ENCODE measurements around the gene MEF2C.
"Not testable (repeated sequence)": the region's sequence is repeated elsewhere in the genome, so short reads cannot be mapped to it uniquely, and the experiment has no call there.

MEF2C gene

DNA sequence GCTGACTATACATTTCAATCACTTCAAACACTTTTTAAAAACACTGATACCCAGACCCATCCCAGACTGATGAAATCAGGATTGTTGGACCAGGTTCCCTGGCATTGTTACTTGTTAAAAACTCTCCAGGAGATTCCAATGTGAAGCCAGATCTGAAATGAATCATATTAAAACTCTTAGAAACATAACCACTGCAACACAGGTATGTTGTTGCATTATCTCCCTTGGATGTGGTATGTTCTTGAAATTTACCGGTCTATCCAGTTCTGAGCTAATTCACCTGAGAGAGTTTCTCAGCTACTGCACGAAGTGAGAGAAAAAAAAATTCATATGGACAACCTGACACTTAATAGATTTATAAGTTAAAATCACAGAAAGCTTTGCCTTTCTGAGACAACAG, 21.8 kb downstream of the MEF2C start:
- no peak for DNase-seq

DNA sequence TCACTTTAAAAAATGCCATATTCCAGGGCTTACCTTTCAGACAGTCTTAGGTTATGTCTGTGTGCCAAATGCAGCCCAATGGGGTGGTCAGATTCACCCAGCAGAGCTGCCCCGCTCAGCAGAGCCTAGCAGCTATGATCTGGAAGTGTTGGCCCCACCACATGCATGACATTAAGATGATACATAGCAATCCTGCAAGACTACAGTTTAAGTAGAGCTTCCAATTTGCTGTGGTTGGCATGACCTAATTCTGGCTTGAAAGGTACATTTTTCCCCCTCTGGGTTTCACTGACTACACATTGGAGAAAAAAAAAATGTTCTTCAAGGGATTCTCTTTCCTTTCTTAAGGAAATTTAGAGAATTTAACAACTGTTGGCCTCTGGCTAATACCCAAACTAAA, 22.5 kb downstream of the MEF2C start:
- no peak for DNase-seq

DNA sequence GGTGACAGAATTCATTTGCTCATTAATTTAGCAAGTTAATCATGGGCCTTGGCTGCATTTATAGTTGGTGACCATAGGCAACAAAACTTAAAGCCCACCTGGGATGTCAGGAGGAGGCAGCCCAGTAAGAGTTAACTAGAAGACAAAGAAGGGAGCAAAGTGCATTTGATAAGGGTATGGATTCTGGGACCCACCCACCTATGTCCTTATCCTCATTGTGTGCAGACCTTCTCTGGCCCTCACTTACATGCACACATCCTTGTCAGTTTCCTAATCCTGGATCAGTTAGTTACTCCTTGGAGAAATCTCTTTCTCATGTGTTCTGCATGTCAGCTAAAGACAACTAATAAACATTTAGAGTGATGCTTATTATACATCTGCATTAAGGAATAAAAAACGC, 24.6 kb downstream of the MEF2C start:
- DNase-seq, result no peak

DNA sequence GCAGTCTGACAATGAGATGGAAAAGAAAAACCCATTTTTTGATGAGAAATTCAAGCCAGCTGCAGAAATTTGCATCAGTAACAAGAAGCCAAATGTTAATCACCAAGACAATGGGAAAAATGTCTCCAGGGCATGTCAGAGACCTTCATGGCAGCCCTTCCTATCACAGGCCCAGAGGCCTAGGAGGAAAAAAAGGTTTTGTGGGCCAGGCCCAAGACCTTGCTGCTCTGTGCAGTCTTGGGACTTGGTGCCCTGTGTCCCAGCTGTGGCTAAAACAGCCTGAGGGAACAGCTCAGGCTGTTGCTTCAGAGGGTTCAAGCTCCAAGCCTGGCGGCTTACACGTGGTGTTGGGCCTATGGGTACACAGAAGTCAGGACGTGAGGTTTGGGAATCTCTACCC, 26.6 kb downstream of the MEF2C start:
- DNase-seq, result not testable (repeated sequence)

DNA sequence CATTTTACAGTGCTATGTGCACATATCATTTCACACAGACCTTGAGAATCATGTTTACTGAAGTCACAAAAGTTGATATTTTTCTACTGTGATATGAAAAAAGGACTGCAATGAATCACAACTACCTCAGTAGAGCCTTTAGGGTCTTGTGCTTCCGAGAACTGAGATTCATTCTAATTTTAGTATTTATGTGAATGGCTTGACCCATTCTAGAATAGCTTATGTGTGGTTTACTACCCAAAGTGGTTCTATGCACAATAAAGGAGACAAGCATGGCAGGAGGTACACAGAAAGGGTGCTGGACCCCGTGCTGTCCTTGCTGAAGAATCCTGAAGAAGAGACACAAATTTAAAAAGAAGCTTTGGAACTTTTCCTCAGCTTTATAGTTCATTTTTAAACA, 28.2 kb downstream of the MEF2C start:
- DNase-seq, result no peak

DNA sequence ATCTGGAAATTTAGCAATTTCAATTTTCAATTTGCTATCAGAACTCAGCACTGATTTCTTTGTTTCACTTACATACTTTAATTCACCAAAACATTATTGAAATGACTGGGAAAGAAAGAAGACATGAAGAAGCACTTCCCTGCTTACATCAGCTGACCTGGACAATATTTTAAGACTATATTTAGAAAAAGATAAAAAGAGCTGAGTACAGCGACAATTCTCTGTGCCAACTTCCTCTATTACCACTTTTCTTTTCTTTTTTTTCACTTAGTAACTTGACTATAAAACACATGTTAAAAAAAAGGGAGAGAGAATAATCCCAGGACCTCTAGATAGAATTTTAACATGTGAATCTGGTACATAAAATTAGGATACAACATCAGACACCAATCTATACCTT, 35.6 kb downstream of the MEF2C start:
- no peak for DNase-seq

DNA sequence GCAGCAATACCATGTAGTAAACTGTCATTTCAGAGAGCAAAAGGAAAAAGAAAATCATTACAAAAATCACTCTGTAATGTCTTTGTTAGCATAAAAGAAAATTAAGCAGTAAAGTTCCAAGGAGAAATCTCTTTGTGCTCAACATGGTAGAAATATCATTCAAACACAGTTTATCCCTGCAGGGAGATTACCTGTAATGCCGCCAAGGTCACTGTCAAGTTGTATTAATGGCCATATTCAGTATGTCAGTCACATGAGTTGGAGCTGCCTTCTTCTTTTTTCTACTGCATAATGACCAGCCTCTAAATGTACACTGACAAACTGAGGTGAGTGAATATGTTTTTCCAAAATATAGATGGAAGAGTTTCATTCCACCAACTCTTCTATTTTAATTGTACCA, 36.5 kb downstream of the MEF2C start:
- DNase-seq, result no peak

DNA sequence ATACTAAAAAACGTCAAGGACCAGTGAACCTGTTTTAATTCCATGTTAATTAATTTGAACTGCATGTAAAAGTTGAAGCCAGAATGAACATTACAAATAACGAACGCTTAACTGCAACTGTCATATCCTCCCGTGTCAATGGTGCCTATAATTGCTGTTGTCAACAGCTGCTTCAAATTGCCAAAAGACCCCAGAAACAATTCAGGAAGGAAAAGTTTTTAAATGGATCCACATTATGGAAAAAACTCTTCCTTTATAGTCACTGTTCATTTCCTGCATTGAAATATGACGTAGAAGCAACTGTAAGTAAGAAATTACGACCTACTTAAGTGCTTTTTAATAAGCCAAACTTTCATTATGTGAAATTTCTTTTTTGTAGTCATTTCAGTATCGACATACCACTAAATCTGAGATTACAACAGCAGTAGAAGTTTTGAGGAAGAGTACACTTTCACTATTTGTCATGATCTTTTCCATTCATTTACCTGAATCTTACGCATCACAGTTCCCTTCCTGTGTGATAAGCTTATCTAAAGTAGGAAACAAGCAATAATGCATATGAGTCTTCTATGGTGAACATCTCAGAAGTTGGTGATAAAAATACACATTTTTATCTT, 37.8 kb downstream of the MEF2C start:
- no peak for DNase-seq

DNA sequence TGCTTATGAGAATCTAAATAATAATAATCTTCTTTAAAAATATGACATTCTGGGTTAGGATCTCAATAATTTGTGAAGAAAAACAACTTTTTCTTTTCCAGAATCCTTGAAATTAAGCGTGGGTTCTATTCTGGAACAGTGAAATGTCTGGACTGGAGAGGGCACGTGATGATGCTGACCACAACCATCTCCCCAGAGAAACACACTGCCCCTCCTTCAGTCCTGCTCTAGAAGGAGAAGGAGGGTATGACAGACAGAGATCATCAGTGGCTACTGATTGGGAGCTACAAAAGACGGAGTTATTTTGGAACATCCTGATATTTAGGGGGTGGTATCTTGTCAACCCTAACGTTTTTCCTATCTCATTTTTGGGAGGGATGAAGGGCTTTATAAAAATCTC, 40.2 kb downstream of the MEF2C start:
- DNase-seq, result no peak

DNA sequence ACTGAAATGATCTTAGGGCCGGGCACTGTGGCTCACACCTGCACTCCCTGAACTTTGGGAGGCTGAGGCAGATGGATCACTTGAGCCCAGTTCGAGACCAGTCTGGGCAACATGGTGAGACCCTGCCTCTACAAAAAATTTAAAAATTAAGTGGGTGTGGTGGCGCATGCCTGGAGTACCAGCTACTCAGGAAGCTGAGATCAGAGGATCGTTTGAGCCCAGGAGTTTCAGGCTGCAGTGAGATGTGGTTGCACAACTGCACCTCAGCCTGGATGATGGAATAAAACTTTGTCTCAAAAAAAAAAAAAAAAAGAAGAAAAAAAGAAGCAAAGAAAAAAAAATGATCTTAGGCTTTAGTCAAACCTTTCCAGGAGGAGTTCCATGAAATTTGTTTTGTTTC, 41.8 kb downstream of the MEF2C start:
- no peak for DNase-seq

DNA sequence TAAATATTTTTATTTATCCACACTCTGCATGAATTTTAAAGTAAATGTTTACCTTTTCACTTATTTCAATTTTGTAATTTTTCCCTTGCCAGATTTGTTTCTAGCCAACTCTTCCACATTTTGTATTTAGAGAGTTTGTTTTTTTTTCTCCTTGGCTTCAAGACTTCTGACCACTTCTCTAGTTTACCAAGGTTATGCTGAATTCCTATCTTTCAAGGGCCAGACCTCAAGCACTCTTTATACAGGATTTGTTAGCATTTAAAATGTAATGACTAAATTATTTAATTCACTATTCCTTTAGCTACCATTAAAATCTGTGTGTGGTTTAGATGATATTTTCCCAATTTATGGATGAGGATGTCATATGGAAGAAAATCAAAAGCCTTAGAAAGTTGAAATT, 42.5 kb downstream of the MEF2C start:
- no peak for DNase-seq

DNA sequence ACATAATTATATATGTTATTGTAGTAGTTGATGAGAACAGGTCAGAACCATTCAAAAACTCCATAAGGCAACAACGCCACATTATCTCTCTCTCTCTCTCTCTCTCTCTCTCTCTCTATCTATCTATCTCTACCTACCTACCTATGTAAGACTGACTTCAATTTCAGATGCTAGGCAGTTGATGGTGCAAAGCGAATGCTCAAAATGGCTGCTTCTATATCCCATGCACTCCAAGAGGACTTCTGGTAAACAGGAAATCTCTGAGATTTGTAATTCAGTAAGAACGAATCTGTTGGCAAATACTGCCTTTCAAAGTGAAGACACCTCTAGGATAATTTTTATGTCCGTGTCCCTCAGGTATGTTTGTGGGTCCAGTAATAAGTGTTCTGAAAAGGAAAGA, 43.7 kb downstream of the MEF2C start:
- no peak for DNase-seq

DNA sequence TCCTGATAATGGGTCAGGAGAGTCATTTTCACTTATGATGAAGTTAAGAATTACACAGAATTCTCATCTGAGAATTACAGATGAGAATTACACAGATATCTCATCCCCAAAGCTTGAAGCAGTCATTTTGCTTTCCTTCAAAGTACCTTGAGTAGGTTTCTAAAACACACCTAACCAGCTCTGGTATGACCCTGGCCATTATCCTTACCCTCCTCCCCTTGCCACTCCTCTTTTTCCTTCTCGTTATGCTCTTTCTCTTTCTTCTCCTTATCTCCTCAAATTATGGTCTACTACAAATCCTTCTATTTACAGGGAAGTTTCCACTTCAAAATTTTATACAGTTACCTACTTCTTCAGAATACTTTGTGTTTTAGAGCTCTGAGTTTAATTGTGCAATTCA, 44.5 kb downstream of the MEF2C start:
- no peak for DNase-seq

DNA sequence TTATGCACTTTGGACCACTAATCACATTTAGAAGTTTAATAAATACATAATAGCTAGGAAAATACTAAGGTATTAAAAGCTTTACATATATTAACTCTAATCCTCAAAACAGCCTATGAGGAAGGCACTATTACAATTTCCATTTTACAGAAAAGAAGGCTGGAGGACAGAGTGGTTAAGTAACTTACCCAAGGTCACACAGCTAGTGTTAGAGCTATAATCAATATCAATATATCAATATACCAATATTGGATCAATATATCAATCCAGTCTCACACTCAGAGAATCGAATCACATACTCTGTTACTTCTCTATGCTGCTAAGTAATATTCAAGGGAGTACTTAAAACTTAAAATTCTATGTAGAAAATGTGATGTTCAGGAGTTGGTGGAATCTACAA, 45.2 kb downstream of the MEF2C start:
- no peak for DNase-seq

DNA sequence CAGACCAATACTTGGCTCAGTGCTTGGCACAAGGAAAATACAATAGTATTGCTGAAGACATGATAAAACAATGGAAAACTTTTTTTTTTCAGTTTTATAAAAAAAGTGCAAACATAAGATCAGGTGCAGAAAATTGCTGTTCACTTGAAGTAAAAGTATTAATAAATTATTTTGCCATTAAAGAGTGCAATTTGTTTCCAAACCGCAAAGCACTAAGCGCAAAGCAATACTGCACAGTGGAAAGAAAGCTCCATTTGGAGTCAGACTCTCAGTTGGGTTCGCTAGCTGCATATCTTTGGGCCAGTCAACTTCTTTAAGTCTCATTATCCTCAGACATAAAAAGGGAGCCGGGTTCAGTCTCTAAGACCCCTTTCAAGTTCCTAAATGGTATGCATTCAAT, 45.8 kb downstream of the MEF2C start:
- no peak for DNase-seq

DNA sequence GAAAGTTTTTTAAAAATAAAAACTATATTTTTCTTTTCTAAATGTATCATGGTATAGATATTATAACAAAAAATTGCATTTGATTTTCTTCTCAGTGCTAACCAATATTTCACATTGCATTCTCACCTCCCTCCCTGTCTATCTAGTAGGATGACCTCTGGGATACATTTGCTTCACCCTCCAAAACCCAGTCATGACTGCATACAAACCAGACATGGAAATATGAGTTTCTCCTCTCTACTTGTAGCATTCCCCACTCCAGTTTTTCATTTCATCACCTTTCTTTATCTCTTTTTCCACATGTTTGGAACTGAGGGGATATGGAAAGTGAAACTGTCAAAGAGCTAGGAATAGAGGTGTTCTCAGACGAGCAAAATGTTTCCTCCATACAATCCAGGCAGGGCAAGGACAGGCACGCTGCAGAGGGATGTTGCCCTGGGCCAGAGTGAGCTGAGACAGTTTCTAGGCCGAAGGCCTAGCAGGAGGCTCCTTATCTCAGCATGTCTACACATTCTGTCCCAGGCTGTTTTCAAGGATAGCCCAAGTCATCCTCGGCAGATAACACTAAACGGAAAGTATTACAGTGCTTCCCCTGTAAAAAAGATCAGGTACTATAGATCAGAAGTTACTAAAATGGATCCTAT, 46.7 kb downstream of the MEF2C start:
- DNase-seq, result no peak

DNA sequence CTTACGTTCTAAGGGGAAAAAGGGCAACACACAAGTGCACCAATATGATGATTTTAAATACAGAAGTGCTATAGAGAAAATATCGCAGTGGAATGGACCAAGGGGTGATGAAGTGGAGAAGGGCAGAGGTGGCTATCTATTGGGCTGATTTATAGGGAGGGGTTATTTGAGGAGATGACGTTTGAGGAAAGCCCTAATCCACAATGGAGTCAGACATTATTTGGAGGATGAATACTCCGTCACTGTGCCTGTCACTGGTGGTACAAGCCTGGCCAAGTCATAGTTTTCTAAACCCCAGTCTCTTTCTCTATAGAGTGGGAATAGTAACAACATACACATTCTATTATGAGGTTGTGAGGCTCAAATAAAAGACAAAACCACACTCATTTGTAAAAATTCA, 48.5 kb downstream of the MEF2C start:
- no peak for DNase-seq

DNA sequence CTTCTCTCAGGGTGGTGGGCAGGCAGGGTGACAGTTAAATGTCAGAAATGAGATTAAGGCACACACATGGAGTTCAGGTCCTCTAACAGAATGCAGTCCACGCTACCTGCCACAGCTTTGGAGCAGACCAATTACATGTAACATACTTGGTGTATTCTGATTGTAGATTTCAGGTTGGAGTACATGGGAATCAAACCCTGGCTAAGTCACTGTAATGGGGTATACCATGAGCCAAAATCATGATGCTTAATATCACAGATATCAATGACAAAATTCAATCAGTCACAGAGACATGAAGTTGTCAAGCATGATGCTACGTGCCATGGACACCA, 48.9 kb downstream of the MEF2C start:
- no peak for DNase-seq

DNA sequence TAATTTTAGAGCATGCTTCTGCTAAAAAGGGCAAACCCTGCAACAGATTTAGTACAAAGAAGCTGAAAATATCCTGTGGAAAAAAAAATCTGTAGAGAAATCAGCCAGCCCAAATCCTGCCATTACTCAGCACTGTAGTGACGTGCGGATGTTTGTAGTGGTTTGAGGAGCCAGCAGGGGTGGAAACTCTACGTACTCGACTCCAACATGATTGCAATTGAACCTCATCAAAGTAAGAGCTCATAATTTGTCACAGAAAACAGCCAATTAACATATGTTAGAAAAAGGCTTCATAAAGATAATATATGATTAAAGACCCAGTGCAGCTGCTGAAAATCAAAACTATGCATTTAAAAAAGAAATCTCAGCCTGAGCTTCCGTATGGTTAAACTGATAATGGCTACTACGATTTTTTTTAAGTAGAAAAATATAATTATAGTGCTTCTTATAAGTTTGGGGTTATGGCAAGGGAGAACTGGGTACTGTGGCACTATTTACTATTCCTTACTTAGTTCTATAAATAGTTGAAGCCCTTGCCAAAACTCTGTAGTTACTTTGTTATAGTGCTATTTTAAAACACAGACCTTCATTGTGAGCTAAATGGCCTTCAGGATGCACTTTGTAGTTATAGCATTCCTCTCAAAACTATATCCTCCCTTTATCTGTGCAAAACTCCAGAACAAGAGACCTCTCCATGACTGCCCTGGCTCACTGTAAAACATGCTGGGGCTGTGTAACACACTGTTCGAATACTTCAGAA, 49.4 kb downstream of the MEF2C start:
- no peak for DNase-seq

DNA sequence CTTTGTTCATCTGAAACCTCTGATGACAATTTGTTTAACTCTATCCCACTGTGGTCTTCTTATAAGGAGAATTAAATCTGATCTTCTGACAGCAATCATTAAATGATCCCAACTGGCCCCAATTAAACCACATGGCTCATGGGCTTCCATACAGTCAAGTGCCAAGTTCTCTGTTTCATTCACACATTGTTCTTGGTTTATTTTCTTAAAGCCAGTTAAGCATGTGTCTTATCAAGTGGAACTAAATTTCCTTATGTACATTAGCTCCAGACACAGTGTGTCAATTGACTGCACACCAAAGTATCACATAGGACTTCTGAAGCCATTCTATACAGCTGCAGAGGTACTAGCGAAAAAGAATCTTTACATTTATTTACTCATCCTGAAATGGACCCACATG, 51.2 kb downstream of the MEF2C start:
- no peak for DNase-seq

DNA sequence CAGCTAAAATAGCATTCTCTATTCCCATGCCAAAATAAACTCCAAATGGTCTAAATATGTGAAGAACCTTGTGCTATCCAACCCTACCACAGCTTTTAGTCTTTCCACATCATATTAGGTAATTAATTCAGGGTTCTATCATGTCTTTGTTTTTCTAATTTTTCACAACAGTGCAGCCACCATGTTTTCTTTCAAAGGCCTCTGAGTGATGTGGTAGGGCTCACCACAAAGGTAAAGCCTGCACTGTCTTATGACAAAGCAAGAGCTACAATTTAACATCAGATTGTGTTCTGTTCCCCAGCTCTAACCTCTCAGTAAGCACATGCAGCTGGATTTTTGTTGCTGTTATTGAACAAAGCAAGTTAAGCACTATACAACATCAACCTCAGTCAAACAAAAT, 52.4 kb downstream of the MEF2C start:
- DNase-seq, result no peak

DNA sequence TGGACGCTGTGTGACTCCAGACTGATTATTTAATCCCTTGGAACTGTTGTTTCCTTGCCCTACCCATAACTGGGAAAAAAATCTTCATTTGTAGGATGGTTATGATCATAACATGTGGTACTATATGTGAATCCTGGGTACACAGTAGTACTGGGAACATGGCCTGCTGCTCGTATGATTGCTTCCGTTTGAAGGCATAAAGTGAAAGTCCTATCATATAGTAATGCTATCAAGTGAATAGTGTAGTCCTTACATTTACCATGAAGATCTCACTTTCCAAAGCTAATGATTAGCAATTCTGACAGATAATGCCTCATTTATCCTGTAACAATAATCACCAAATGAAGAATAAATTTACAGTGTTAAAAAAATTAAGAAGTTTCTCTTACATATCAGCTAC, 53.2 kb downstream of the MEF2C start:
- DNase-seq, result no peak

DNA sequence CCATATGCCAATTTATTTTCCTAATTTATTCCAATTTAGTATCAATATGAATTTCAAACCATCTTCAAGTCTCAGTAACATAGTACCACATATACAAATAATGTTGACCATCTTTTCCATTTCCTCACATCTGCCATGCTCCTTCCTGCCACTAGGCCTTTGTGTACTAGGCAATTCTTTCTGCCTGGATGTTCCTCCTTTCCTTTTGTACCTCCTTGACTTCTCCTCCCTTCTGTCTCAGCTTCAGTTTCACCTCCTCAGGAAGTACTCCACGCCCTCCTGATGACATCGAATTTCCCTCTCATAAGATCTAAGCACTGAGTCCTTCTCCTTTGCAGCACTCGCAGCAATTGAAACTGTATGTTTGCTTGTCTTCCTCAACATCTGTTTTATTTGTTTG, 53.9 kb downstream of the MEF2C start:
- DNase-seq, result no peak

DNA sequence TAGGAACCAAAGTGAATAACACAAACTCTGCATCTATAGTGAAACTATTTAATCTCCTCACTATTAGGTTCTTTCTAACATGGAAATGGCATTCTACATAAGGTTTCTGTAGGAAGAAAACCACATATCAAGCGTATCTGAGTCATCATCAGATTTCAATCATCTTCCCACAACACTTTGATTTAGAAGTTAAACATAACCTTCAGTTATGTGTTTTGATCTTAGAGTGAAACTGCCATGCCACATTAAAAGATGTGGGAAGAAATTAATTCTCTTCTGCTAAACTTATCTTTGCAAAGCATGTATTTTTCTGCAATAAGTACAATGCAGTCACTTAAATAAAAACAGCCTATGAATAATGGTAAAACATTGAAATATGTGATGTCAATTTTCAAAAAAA, 55.0 kb downstream of the MEF2C start:
- DNase-seq, result no peak

Measured in NCI-H1092 treated with DMSO at 0.1 percent for 48 hours (cell line).